ENCODE data around the gene DCXR.

The DCXR gene

GRCh38 chr17:82013772-82014321 lies 23.6 kb downstream of the DCXR start:
- peaks cover 0 to 61% (median 43%) of the 10 kb centered on the region in 10 experiments; a peak in 18 of 20 replicates for H3K4me1 ChIP-seq
- H3K9ac ChIP-seq, result peak overlapping the region in 7 of 11 experiments; percentile 27 to 71 (median 49); a peak in 10 of 22 replicates
- no peak overlapping the region; a peak in 1 of 20 replicates for H3K4me3 ChIP-seq
- peaks cover 6 to 44% (median 30%) of the 10 kb centered on the region in 11 experiments; a peak in 21 of 22 replicates for H3K27me3 ChIP-seq
- H3K4me2 ChIP-seq, result peak overlapping the region; percentile 19 to 86 (median 73); a peak in 20 of 22 replicates
- H3K9me3 ChIP-seq (replicated peaks in 1 of 11), result no peaks in the 10 kb centered on the region
- no peak overlapping the region for H3K27ac ChIP-seq
- no peak for TF ChIP-seq Cebpa-rat (IDR thresholded peaks at IDR 0.05)
- H3K36me3 ChIP-seq, result peaks cover 7 to 19% (median 11%) of the 10 kb centered on the region in 11 experiments; a peak in 20 of 22 replicates
- peaks cover 0 to 88% (median 59%) of the 10 kb centered on the region in 11 experiments; a peak in 19 of 22 replicates for H4K20me1 ChIP-seq

GRCh38 chr17:82013341-82013740 lies 24.2 kb downstream of the DCXR start:
- Histone ChIP-seq H3K9me3 (replicated peaks in 1 of 11) (no peaks in the 10 kb centered on the region), H3K4me3 (no peak overlapping the region), H3K36me3 (peaks cover 2 to 14% (median 6%) of the 10 kb centered on the region in 11 experiments; a peak in 17 of 22 replicates), H4K20me1 (peaks cover 0 to 88% (median 60%) of the 10 kb centered on the region in 11 experiments; a peak in 19 of 22 replicates), H3K9ac (peak overlapping the region in 5 of 11 experiments; percentile 5 to 71 (median 52); a peak in 7 of 22 replicates), H3K4me1 (peaks cover 0 to 64% (median 43%) of the 10 kb centered on the region in 10 experiments; a peak in 18 of 20 replicates), H3K27me3 (peaks cover 6 to 44% (median 30%) of the 10 kb centered on the region in 11 experiments; a peak in 21 of 22 replicates), H3K27ac (no peak overlapping the region), H3K4me2 (peak overlapping the region in 9 of 11 experiments; percentile 44 to 86 (median 75); a peak in 19 of 22 replicates)
- TF ChIP-seq Cebpa-rat (IDR thresholded peaks at IDR 0.05), result no peak

DNA sequence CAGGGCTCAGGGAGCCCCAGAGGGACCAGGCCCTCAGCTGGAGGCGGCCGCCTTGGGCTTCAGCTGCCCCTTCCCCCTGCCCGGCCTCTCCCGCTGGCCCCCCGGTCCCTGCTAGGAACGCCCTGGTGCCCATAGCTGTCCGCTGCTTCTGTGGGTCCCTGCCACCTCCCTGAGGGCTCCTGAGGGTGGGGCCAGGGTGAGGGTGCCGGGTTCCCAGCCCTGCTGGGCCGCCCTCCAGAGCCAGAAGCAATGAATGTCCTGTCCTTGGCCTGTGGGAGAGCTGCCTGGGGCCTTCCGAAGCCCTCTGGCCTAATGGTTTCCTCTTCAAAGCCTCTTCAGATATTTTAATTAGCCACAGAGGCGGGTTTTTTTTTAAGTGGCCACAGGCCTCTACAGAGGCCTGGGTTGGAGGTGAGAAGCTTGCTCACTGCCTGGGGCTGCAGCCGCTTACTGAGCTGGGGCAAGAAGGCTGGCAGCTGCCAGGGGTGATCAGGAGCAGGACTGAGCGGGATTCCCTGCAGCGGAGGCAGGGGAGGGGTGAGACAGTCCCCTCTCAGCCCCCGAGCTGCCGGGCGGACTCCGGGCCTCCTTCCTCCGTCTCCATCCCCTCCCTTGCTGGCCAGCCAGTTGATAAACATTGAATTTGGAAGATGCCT lies 24.7 kb downstream of the DCXR start:
- peaks cover 0 to 69% (median 48%) of the 10 kb centered on the region in 10 experiments; a peak in 18 of 20 replicates for H3K4me1 ChIP-seq
- H3K9ac ChIP-seq, result peak overlapping the region in 9 of 11 experiments; percentile 16 to 71 (median 47); a peak in 13 of 22 replicates
- no peaks in the 10 kb centered on the region for H3K9me3 ChIP-seq (replicated peaks in 1 of 11)
- H3K4me2 ChIP-seq, result peak overlapping the region in 10 of 11 experiments; percentile 9 to 86 (median 74); a peak in 19 of 22 replicates
- H3K27me3 ChIP-seq, result peaks cover 6 to 47% (median 32%) of the 10 kb centered on the region in 11 experiments; a peak in 21 of 22 replicates
- H4K20me1 ChIP-seq, result peaks cover 2 to 88% (median 60%) of the 10 kb centered on the region in 11 experiments; a peak in 19 of 22 replicates
- no peak for TF ChIP-seq Cebpa-rat (IDR thresholded peaks at IDR 0.05)
- H3K4me3 ChIP-seq, result no peak overlapping the region; a peak in 1 of 20 replicates
- no peak overlapping the region for H3K27ac ChIP-seq
- peaks cover 0 to 8% (median under 1%) of the 10 kb centered on the region in 11 experiments; a peak in 7 of 22 replicates for H3K36me3 ChIP-seq

DNA sequence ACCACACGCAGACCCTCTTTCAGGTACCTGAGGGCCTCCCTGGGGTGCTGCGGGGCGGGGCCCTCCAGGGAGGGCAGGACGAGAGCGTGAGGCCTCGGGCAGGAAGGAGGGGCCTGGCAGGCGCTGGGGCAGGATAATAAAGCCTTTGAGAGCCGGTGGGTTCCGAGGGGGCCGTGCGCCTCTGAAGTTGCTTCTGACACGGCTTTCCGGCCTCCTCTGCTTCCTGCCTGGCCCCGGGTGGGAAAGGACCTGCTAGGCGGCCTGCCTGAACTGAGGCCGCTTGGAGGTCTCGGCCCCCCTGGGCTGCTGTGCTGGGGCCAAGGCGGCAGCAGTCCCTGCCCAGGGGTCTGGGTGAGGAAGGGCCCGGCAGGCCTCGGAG lies 25.2 kb downstream of the DCXR start:
- Histone ChIP-seq H3K4me2 (peak overlapping the region in 10 of 11 experiments; percentile 33 to 86 (median 74); a peak in 20 of 22 replicates), H3K27me3 (peaks cover 6 to 52% (median 37%) of the 10 kb centered on the region in 11 experiments; a peak in 21 of 22 replicates), H3K9me3 (replicated peaks in 1 of 11) (no peaks in the 10 kb centered on the region), H3K36me3 (peaks cover 0 to 3% (median 0%) of the 10 kb centered on the region in 11 experiments; a peak in 5 of 22 replicates), H3K27ac (no peak overlapping the region), H3K9ac (peak overlapping the region in 9 of 11 experiments; percentile 16 to 71 (median 47); a peak in 13 of 22 replicates), H3K4me3 (no peak overlapping the region; a peak in 1 of 20 replicates), H3K4me1 (peaks cover 0 to 75% (median 53%) of the 10 kb centered on the region in 10 experiments; a peak in 18 of 20 replicates), H4K20me1 (peaks cover 7 to 88% (median 60%) of the 10 kb centered on the region in 11 experiments; a peak in 19 of 22 replicates)
- no peak for TF ChIP-seq Cebpa-rat (IDR thresholded peaks at IDR 0.05)

GRCh38 chr17:82011617-82012187 lies 25.8 kb downstream of the DCXR start:
- H3K9ac ChIP-seq, result peak overlapping the region in 6 of 11 experiments; percentile 16 to 71 (median 50); a peak in 8 of 22 replicates
- H3K4me1 ChIP-seq, result peaks cover 0 to 80% (median 58%) of the 10 kb centered on the region in 10 experiments; a peak in 18 of 20 replicates
- H4K20me1 ChIP-seq, result peaks cover 11 to 88% (median 65%) of the 10 kb centered on the region in 11 experiments; a peak in 20 of 22 replicates
- no peaks in the 10 kb centered on the region for H3K9me3 ChIP-seq (replicated peaks in 1 of 11)
- TF ChIP-seq Cebpa-rat (IDR thresholded peaks at IDR 0.05), result no peak
- no peak overlapping the region for H3K4me3 ChIP-seq
- H3K27me3 ChIP-seq, result peaks cover 6 to 56% (median 41%) of the 10 kb centered on the region in 11 experiments; a peak in 21 of 22 replicates
- peak overlapping the region in 10 of 11 experiments; percentile 33 to 86 (median 74); a peak in 20 of 22 replicates for H3K4me2 ChIP-seq
- no peak overlapping the region for H3K27ac ChIP-seq
- H3K36me3 ChIP-seq, result no peaks in the 10 kb centered on the region; a peak in 2 of 22 replicates

DNA sequence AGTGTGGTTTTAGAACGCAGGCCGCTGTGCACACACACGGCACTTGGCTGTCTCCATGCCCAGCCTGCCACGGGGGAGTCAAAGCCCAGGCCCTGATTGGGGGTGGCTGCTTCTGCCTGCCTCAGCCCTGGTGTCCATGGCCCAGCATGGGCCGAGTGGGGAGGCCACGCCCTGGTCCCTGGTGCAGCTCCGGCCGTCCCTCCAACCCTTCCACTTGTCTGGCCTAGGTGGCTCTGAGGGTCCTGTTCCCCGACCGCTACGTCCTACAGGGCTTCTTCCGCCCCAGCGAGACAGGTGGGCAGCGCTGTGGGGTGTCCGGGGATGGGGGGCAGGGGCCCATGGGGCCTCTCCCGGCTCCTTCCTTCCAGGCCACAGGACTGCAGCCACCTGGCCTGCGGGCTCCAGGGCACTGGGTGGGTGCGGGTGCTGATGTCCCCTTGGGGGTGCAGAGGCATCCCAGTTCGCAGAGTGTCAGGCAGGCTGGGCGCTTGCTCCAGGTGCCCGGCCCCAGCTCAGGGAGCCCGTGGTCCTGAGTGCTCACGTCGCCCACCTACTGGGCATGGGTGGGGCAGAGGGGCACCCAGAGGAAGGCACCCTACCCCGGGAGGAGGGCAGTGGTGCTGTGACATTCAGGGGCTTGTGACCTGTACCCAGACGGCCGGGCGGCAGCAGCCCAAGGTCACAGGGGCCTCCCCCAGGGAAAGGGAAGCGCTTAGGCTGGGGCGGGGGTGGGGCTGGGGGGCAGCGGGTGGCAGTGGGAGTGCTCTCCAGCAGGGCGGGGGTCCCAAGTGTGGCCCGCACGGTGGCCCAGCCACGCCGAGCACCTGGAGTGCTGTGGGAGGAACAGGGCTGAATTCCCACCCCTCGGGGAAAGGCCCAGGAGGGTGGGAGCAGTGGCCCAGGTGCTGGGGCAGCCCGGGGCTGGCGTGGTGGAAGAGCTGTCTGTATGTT lies 26.6 kb downstream of the DCXR start:
- TF ChIP-seq Cebpa-rat (IDR thresholded peaks at IDR 0.05), result no peak
- H3K4me1 ChIP-seq, result peaks cover 0 to 87% (median 60%) of the 10 kb centered on the region in 10 experiments; a peak in 18 of 20 replicates
- H4K20me1 ChIP-seq, result peaks cover 19 to 88% (median 73%) of the 10 kb centered on the region in 11 experiments; a peak in 20 of 22 replicates
- no peak overlapping the region for H3K27ac ChIP-seq
- peaks cover 6 to 60% (median 41%) of the 10 kb centered on the region in 11 experiments; a peak in 21 of 22 replicates for H3K27me3 ChIP-seq
- no peak overlapping the region for H3K4me3 ChIP-seq
- peak overlapping the region in 2 of 11 experiments; percentile 49 to 52; a peak in 2 of 22 replicates for H3K9ac ChIP-seq
- peak overlapping the region in 8 of 11 experiments; percentile 64 to 86 (median 76); a peak in 12 of 22 replicates for H3K4me2 ChIP-seq
- H3K9me3 ChIP-seq (replicated peaks in 1 of 11), result no peaks in the 10 kb centered on the region
- H3K36me3 ChIP-seq, result no peaks in the 10 kb centered on the region; a peak in 1 of 22 replicates

GRCh38 chr17:82009413-82009812 lies 28.1 kb downstream of the DCXR start:
- Histone ChIP-seq H3K36me3 (no peaks in the 10 kb centered on the region; a peak in 1 of 22 replicates), H3K27me3 (peaks cover 6 to 55% (median 39%) of the 10 kb centered on the region in 11 experiments; a peak in 21 of 22 replicates), H3K9me3 (replicated peaks in 1 of 11) (no peaks in the 10 kb centered on the region), H3K27ac (no peak overlapping the region), H3K4me2 (peak overlapping the region in 1 of 11 experiments; percentile 10; a peak in 1 of 22 replicates), H3K4me3 (no peak overlapping the region), H3K9ac (0 out of 22 replicates have a peak overlapping the region, but pooled peaks of 1 of the 11 experiments have one; percentile 29), H4K20me1 (peaks cover 33 to 90% (median 74%) of the 10 kb centered on the region in 11 experiments; a peak in 21 of 22 replicates), H3K4me1 (peaks cover 10 to 88% (median 63%) of the 10 kb centered on the region in 10 experiments; a peak in 19 of 20 replicates)
- TF ChIP-seq Cebpa-rat (IDR thresholded peaks at IDR 0.05), result no peak
